A673 (cell line): ENCODE results near the gene EDAR. TPM values are rescaled to one million over a fixed set of nuclear protein-coding genes. Genes with fewer than 3 reads are reported as not detected.
A peak's percentile ranks its signal among the peaks of the same experiment; 100 is the strongest.

ENCODE experiments used
- BruUV-seq: library from RNA; stranded (reverse); fragments of 400-500 nt; replicated peaks from 2 replicates; lab custom pipeline; 2021; lab: Mats Ljungman, UMichigan
- CTCF ChIA-PET: fragments of 300-600 bp; sonication (Branson Sonifier 250); formaldehyde crosslinking; loops from one replicate; lab custom pipeline; 2022; ENCODE audit warnings: antibody characterized with exemption; lab: Charles Lee
- POLR2A ChIA-PET: fragments of 300-600 bp; sonication (Branson Sonifier 250); formaldehyde crosslinking; loops from one replicate; lab custom pipeline; 2022; ENCODE audit warnings: antibody characterized with exemption; ENCODE audit not compliant: low non-redundant PET; lab: Charles Lee
- DNase-seq: peaks from one replicate; pipeline ENCODE4 v3.0.0-alpha.2; 2015; ENCODE audit warnings: low spot score
- H3K27ac ChIP-seq: fragments of 200-600 bp; sonication (generic); 2 replicates; pipeline ENCODE4 v1.5.1; 2016; ENCODE audit warnings: mixed run types, low read depth, mild to moderate bottlenecking, mixed read lengths, antibody characterized with exemption, low read length; ENCODE audit not compliant: poor library complexity, severe bottlenecking
- H3K27me3 ChIP-seq: fragments of 200-600 bp; sonication (generic); replicated peaks from 2 replicates; pipeline ENCODE4 v1.6.1; 2017; ENCODE audit warnings: mixed run types, low read depth, mild to moderate bottlenecking, mixed read lengths, antibody characterized with exemption, low read length; ENCODE audit not compliant: insufficient read depth, poor library complexity
- H3K36me3 ChIP-seq: fragments of 200-600 bp; sonication (generic); 2 replicates; pipeline ENCODE4 v1.6.1; 2016; ENCODE audit warnings: mixed run types, mild to moderate bottlenecking, mixed read lengths, antibody characterized with exemption, low read length; ENCODE audit not compliant: insufficient read depth, poor library complexity, severe bottlenecking
- H3K4me1 ChIP-seq: fragments of 200-600 bp; sonication (generic); 2 replicates; pipeline ENCODE4 v1.6.1; 2017; ENCODE audit warnings: mixed run types, mild to moderate bottlenecking, mixed read lengths, antibody characterized with exemption, low read length; ENCODE audit not compliant: insufficient read depth, poor library complexity, severe bottlenecking
- H3K4me3 ChIP-seq: fragments of 200-600 bp; sonication (generic); 2 replicates; pipeline ENCODE4 v1.5.1; 2016; ENCODE audit warnings: low read depth, mixed run types, mild to moderate bottlenecking, mixed read lengths, low read length; ENCODE audit not compliant: poor library complexity, severe bottlenecking
- H3K9me3 ChIP-seq: fragments of 200-600 bp; sonication (generic); 2 replicates; pipeline ENCODE4 v1.6.1; 2016; ENCODE audit warnings: mixed run types, low read depth, mild to moderate bottlenecking, mixed read lengths, antibody characterized with exemption, low read length; ENCODE audit not compliant: poor library complexity, severe bottlenecking
- EZH2 ChIP-seq: fragments of 200-600 bp; sonication (generic); IDR thresholded peaks from 2 replicates; pipeline ENCODE4 v1.6.1; 2017; ENCODE audit warnings: borderline replicate concordance, low read depth, mild to moderate bottlenecking, mixed read lengths, antibody characterized with exemption, low read length; ENCODE audit not compliant: poor library complexity, severe bottlenecking
- intact Hi-C: fragments of 100-400 bp; cut with micrococcal nuclease; formaldehyde crosslinking; loops from one replicate; pipeline ENCODE4 v1.10.0; 2022; ENCODE audit not compliant: unreplicated experiment
- total RNA-seq: library from RNA; stranded (reverse); gene quantifications from 2 replicates; pipeline ENCODE4 v1.2.3, GENCODE V29; 2021
- TF ChIP-seq, protein P1 (sequence below): fragments of 300-800, 200-600 bp; sonication (generic); conservative IDR thresholded peaks from 2 replicates; pipeline ENCODE4 v1.5.1; 2017; ENCODE audit warnings: low read depth, mild to moderate bottlenecking, antibody characterized with exemption, low read length, moderate library complexity, mixed read lengths

The EDAR gene
- total RNA-seq, 1 experiment from 2014 or later = not detected

DNA sequence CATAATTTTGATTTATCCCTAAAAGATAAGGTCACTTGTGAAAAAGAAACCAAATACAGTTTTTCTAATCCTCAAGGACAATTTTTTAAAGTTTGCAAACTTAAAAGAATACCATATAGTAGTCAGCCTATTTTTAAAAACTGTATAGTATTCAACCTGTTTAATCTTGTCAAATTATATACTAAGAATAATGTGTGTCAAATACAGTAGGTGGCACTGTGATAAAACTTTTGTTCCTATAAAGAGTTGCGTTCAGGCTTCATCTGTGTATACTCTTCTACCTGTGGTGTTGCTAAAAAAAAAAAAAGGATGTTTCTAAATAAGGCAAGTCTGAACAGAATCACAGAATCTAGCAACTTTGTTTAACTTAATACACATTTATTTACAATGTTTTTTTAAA is 133.8 kb downstream of the EDAR start:
- Histone ChIP-seq H3K27me3 (no peaks in the 10 kb centered on the region), H3K27ac (no peak overlapping the region), H3K4me3 (no peak overlapping the region), H3K4me1 (no peaks in the 10 kb centered on the region), H3K9me3 (no peaks in the 10 kb centered on the region), H3K36me3 (peaks cover 3% of the 10 kb centered on the region)
- peak; percentile 15 for DNase-seq
- intact Hi-C loops = loop anchor here (10.0 kb wide), 1 partner anchor 660 kb away; no protein-coding TSS in a partner anchor
- no TSS peak for BruUV-seq
- ChIA-PET POLR2A (no interaction called here), CTCF (no interaction called here)
- TF ChIP-seq EZH2 = no peak
- TF ChIP-seq, protein P1, sequence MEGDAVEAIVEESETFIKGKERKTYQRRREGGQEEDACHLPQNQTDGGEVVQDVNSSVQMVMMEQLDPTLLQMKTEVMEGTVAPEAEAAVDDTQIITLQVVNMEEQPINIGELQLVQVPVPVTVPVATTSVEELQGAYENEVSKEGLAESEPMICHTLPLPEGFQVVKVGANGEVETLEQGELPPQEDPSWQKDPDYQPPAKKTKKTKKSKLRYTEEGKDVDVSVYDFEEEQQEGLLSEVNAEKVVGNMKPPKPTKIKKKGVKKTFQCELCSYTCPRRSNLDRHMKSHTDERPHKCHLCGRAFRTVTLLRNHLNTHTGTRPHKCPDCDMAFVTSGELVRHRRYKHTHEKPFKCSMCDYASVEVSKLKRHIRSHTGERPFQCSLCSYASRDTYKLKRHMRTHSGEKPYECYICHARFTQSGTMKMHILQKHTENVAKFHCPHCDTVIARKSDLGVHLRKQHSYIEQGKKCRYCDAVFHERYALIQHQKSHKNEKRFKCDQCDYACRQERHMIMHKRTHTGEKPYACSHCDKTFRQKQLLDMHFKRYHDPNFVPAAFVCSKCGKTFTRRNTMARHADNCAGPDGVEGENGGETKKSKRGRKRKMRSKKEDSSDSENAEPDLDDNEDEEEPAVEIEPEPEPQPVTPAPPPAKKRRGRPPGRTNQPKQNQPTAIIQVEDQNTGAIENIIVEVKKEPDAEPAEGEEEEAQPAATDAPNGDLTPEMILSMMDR = peak; percentile 34; the same call in 1 of the 2 replicates

DNA sequence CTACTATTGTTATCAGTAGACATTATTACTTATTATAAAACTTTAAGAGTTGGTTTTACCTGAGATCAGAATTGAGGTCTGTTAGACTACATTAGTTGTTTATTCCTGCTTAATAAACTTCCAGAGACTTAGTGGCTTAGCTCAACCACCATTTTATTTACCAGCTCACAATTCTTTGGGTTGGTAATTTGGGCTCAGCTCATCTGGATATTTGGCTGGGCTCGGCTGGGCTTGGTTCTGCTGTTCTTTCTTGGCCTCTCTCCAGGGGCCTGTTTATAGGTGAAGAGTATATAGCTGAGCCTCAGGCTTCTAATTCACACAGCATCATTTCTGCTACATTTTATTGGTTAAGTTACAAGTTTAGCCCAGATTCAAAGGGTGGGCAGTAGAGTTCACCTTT is 134.5 kb downstream of the EDAR start:
- no peaks in the 10 kb centered on the region for H3K9me3 ChIP-seq
- intact Hi-C loops = loop anchor here (10.0 kb wide), 1 partner anchor 660 kb away; no protein-coding TSS in a partner anchor
- CTCF ChIA-PET = no interaction called here
- no peak for TF ChIP-seq EZH2
- TF ChIP-seq, protein P1 = no peak
- no peak for DNase-seq
- H3K27me3 ChIP-seq = no peaks in the 10 kb centered on the region
- H3K4me3 ChIP-seq = no peak overlapping the region
- POLR2A ChIA-PET = no interaction called here
- BruUV-seq = no TSS peak
- H3K4me1 ChIP-seq = no peaks in the 10 kb centered on the region
- no peak overlapping the region for H3K27ac ChIP-seq
- H3K36me3 ChIP-seq = peaks cover 7% of the 10 kb centered on the region

DNA sequence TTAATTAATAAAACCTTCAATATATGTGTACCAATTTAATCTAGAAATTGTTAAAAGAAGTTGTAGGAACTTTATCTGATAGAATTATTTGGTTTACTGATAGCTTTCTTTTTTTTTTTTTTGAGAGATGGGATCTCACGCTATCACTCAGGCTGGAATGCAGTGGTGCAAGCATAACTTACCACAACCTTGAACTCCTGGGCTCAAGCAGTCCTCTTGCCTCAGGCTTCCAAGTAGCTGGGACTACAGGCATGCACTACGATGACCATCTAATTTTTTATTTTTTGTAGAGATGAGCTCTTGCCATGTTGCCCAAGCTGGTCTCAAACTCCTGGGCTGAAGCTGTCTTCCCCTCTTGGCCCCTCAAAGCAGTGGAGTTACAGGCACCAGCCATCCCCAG is 135.6 kb downstream of the EDAR start:
- TF ChIP-seq, protein P1 = no peak
- TF ChIP-seq EZH2 = no peak
- H3K27ac ChIP-seq = no peak overlapping the region
- peaks cover 15% of the 10 kb centered on the region for H3K36me3 ChIP-seq
- H3K9me3 ChIP-seq = no peaks in the 10 kb centered on the region
- CTCF ChIA-PET = interaction anchor here (0.6 kb wide), 1 partner anchor 82 kb away, joined by 5 read pairs; no protein-coding TSS in a partner anchor
- intact Hi-C loops = loop anchor here (10.0 kb wide), 1 partner anchor 661 kb away; no protein-coding TSS in a partner anchor
- no TSS peak for BruUV-seq
- POLR2A ChIA-PET = no interaction called here
- no peaks in the 10 kb centered on the region for H3K4me1 ChIP-seq
- no peak overlapping the region for H3K4me3 ChIP-seq
- no peaks in the 10 kb centered on the region for H3K27me3 ChIP-seq
- DNase-seq = no peak
